GM03348 (cell line): ENCODE data around the gene HOXA3.

Source experiments
- DNase-seq: peaks from one replicate; pipeline ENCODE4 v3.0.0; 2012; ENCODE audit warnings: low spot score

The HOXA3 gene

GRCh38 chr7:27156508-27156898 lies 4.1 kb upstream of the HOXA3 start, which contains the start of gene HOXA7:
TSS of gene HOXA7 (minus strand) at chr7:27156675. CDS start at chr7:27156545, 130 bp downstream.
- peak; percentile 85 for DNase-seq

GRCh38 chr7:27155816-27156507 lies 3.6 kb upstream of the HOXA3 start:
- peak; percentile 57 for DNase-seq

- no peak for DNase-seq
Observed at GRCh38 chr7:27154901-27155815, 2.8 kb upstream of the HOXA3 start.

- DNase-seq: no peak
Observed at GRCh38 chr7:27154369-27154768, 2.0 kb upstream of the HOXA3 start.

GRCh38 chr7:27153526-27153925 lies 1.1 kb upstream of the HOXA3 start:
- no peak for DNase-seq

GRCh38 chr7:27152816-27153442 lies 546 bp upstream of the HOXA3 start:
- no peak for DNase-seq

GRCh38 chr7:27151341-27151930 lies 947 bp downstream of the HOXA3 start:
- DNase-seq: no peak

GRCh38 chr7:27150568-27151340 lies 1.6 kb downstream of the HOXA3 start:
- DNase-seq: peak; percentile 91

- DNase-seq: no peak
Observed at GRCh38 chr7:27149842-27150567, 2.4 kb downstream of the HOXA3 start.

- peak; percentile 42 for DNase-seq
Observed at GRCh38 chr7:27148756-27149641, 3.4 kb downstream of the HOXA3 start.

GRCh38 chr7:27148031-27148755 lies 4.2 kb downstream of the HOXA3 start:
- DNase-seq: peak; percentile 54

GRCh38 chr7:27147199-27148030 lies 5.0 kb downstream of the HOXA3 start, which contains the start of gene HOXA6:
TSS of gene HOXA6 (minus strand) at chr7:27147774. CDS start at chr7:27147749, 25 bp downstream.
- peak; percentile 82 for DNase-seq

GRCh38 chr7:27146491-27147198 lies 5.7 kb downstream of the HOXA3 start:
- DNase-seq: no peak

- no peak for DNase-seq
Observed at GRCh38 chr7:27145914-27146412, 6.4 kb downstream of the HOXA3 start.

- no peak for DNase-seq
Observed at GRCh38 chr7:27145165-27145913, 7.0 kb downstream of the HOXA3 start.

- DNase-seq: no peak
Observed at GRCh38 chr7:27144781-27145164, 7.6 kb downstream of the HOXA3 start.
